Skeletal muscle satellite cell (primary cell): ENCODE measurements around the gene CCDC12.

Experiments used
- H3K27me3 ChIP-seq: 2 replicates; pipeline ENCODE4 v1.7.0; 2013; ENCODE audit warnings: low read length; ENCODE audit not compliant: control insufficient read depth, insufficient read depth
- H3K36me3 ChIP-seq: 2 replicates; pipeline ENCODE4 v1.7.0; 2013; ENCODE audit warnings: mild to moderate bottlenecking, control low read depth, low read length; ENCODE audit not compliant: insufficient read depth
- H3K4me1 ChIP-seq: 2 replicates; pipeline ENCODE4 v1.7.0; 2013; ENCODE audit warnings: low read length; ENCODE audit not compliant: control insufficient read depth, insufficient read depth
- H3K4me2 ChIP-seq: 2 replicates; pipeline ENCODE4 v1.7.0; 2013; ENCODE audit warnings: mild to moderate bottlenecking, low read length
- H3K4me3 ChIP-seq: 2 replicates; pipeline ENCODE4 v1.7.0; 2013; ENCODE audit warnings: low read length
- H3K9ac ChIP-seq: 2 replicates; pipeline ENCODE4 v1.7.0; 2013; ENCODE audit warnings: mild to moderate bottlenecking, low read depth, low read length, moderate library complexity
- H3K9me3 ChIP-seq: replicated peaks from 2 replicates; pipeline ENCODE4 v1.7.0; 2013; ENCODE audit warnings: mild to moderate bottlenecking, control low read depth, low read length

Gene CCDC12

DNA sequence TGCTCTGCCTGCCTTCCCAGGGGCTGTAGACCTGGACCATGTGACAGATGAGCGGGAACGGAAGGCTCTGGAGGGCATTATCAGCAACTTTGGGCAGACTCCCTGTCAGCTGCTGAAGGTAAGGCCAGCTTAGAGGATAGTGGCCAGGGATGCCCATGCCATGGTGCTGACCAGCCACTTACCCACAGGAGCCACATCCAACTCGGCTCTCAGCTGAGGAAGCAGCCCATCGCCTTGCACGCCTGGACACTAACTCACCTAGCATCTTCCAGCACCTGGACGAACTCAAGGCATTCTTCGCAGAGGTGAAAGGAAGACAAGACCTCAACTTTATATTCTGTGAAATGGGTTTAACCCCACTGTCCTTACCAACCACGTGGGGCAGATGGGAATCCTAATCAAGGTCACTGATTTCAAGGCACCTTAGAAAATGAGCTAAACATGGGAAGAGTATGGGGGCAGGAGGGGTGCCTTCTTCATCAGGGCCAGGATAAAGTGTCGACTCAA is 29.7 kb upstream of the CCDC12 start:
- Histone ChIP-seq H3K4me3 (no peak overlapping the region), H3K4me2 (no peak overlapping the region), H3K4me1 (peaks cover 11% of the 10 kb centered on the region), H3K27me3 (no peaks in the 10 kb centered on the region), H3K9ac (no peak overlapping the region), H3K36me3 (peaks cover 2% of the 10 kb centered on the region), H3K9me3 (no peaks in the 10 kb centered on the region)

GRCh38 chr3:47005212-47006144 is 28.9 kb upstream of the CCDC12 start:
- Histone ChIP-seq H3K9me3 (no peaks in the 10 kb centered on the region), H3K9ac (no peak overlapping the region), H3K36me3 (peaks cover 3% of the 10 kb centered on the region), H3K4me3 (no peak overlapping the region), H3K4me1 (peaks cover 15% of the 10 kb centered on the region), H3K4me2 (no peak overlapping the region), H3K27me3 (no peaks in the 10 kb centered on the region)

DNA sequence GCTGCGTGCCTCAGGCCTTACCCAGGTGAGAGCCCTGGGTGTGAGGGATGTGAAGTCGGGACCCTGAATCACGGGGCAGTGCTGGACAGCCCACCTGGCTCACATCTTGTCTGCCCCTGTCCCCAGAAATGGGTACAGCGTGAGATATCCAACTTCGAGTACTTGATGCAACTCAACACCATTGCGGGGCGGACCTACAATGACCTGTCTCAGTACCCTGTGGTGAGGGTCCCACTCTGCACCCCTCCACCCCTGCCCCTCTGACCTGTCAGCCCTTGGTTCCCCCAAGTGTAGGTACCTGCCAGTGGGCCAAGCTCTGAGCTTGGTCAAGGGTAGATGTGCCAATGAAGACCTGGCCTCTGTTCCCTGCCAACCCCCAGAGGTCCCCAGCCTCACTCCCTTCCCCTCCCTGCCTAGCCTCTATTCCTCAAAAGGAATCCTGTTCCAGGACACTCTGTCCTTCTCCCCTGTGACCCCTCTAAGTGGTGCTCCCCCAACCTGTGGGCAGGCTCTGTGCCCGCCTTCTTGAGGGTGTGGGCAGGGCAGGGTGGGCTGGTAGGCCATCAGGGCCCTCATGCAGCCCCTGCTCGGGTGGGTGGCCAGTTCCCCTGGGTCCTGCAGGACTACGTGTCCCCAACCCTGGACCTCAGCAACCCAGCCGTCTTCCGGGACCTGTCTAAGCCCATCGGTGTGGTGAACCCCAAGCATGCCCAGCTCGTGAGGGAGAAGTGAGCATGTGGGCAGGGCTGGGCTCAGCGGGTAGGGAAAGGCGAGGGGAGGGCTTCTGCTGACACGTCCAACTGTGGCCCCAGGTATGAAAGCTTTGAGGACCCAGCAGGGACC is 28.0 kb upstream of the CCDC12 start:
- H3K4me3 ChIP-seq, result no peak overlapping the region
- no peaks in the 10 kb centered on the region for H3K9me3 ChIP-seq
- H3K9ac ChIP-seq, result no peak overlapping the region
- H3K36me3 ChIP-seq, result peaks cover 3% of the 10 kb centered on the region
- H3K4me1 ChIP-seq, result peaks cover 10% of the 10 kb centered on the region
- H3K27me3 ChIP-seq, result no peaks in the 10 kb centered on the region
- no peak overlapping the region for H3K4me2 ChIP-seq

- Histone ChIP-seq H3K4me2 (no peak overlapping the region), H3K4me3 (no peak overlapping the region), H3K9me3 (no peaks in the 10 kb centered on the region), H3K9ac (no peak overlapping the region), H3K4me1 (peaks cover 8% of the 10 kb centered on the region), H3K36me3 (peaks cover 3% of the 10 kb centered on the region), H3K27me3 (no peaks in the 10 kb centered on the region)
Measured at GRCh38 chr3:47003461-47004368, 27.2 kb upstream of the CCDC12 start.

- peaks cover 3% of the 10 kb centered on the region for H3K36me3 ChIP-seq
- no peaks in the 10 kb centered on the region for H3K27me3 ChIP-seq
- no peak overlapping the region for H3K4me3 ChIP-seq
- no peaks in the 10 kb centered on the region for H3K9me3 ChIP-seq
- no peak overlapping the region for H3K4me2 ChIP-seq
- H3K9ac ChIP-seq, result no peak overlapping the region
- H3K4me1 ChIP-seq, result peaks cover 8% of the 10 kb centered on the region
Measured at GRCh38 chr3:47003056-47003410, 26.5 kb upstream of the CCDC12 start.

DNA sequence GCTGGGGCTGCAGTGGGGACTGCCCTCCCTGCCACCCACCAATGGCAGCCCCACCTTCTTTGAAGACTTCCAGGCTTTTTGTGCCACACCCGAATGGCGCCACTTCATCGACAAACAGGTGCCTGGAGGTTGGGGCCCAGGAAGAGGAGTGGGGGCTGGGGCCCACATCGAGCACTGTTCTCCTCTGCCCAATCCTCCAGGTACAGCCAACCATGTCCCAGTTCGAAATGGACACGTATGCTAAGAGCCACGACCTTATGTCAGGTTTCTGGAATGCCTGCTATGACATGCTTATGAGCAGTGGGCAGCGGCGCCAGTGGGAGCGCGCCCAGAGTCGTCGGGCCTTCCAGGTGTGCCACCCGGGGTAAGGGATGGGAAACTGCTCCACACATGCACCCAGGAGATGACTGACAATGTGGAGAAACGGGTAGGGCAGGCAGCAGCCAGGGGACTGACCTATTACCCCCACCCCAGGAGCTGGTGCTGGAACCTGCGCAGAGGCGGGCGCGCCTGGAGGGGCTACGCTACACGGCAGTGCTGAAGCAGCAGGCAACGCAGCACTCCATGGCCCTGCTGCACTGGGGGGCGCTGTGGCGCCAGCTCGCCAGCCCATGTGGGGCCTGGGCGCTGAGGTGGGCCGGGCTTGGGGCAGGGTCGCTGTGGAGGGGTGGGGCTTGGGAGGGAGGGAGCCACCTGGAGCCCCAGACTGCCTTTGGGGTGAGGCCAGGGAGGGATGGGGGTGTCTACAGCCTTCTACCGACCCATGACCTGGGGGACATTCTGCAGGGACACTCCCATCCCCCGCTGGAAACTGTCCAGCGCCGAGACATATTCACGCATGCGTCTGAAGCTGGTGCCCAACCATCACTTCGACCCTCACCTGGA is 25.9 kb upstream of the CCDC12 start:
- H3K9ac ChIP-seq, result no peak overlapping the region

DNA sequence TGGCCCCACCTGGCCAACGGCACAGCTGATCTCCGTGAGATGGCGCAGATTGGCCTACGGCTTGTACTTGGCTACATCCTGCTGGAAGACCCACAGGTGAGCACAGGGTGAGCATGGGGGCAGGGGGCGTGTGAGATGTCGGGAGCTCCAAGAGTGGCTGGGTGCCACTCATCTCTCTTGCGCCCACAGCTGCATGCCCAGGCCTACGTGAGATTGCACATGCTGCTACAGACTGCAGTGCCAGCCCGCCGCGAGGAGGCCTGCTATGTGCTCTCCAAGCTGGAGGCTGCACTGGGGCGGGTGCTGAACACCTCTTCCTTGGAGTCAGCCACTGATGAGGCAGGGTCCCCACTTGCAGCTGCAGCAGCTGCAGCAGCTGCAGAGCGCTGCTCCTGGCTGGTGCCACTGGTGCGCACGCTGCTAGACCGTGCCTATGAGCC is 25.2 kb upstream of the CCDC12 start:
- Histone ChIP-seq H3K27me3 (no peaks in the 10 kb centered on the region), H3K36me3 (peaks cover 3% of the 10 kb centered on the region), H3K4me1 (peaks cover 8% of the 10 kb centered on the region), H3K4me2 (no peak overlapping the region), H3K9ac (no peak overlapping the region), H3K4me3 (no peak overlapping the region), H3K9me3 (no peaks in the 10 kb centered on the region)

More for the DNA sequence above, 25.9 kb upstream of the CCDC12 start:
- Histone ChIP-seq H3K36me3 (peaks cover 3% of the 10 kb centered on the region), H3K27me3 (no peaks in the 10 kb centered on the region), H3K4me2 (no peak overlapping the region), H3K4me1 (peaks cover 8% of the 10 kb centered on the region), H3K4me3 (no peak overlapping the region), H3K9me3 (no peaks in the 10 kb centered on the region)

DNA sequence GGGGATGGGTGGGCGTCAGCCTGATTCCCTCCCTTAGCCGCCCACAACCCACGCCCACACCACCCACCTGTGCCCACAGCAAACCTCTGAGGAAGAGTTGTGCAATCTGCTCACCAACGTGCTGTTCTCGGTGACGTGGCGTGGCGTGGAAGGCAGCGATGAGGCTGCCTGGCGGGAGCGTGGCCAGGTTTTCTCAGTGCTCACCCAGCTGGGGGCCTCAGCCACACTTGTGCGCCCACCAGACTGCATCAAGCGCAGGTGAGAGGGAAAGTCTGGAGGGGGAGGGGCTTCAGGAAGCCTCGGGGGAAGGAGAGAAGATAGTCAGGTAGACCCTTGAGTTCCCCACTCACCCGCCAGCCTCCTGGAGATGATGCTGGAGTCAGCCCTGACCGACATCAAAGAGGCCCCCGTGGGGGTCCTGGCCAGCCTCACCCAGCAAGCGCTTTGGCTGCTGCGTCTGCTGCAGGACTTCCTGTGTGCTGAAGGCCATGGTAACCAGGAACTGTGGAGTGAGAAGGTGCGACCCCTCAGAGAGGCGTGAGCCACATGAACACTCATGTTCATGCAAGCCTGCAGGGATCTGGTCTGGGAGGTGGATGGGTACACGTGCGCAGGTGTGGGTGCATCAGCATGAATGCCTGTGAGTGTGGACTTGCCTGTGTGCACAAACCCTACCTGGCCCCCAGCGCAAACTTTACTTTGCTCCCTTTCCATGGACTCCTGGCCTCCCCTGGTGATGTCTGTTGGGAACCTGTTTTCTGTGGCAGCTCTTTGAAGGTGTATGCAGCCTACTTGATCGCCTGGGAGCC is 24.6 kb upstream of the CCDC12 start:
- Histone ChIP-seq H3K9me3 (no peaks in the 10 kb centered on the region), H3K36me3 (peaks cover 3% of the 10 kb centered on the region), H3K4me1 (peaks cover 8% of the 10 kb centered on the region), H3K4me3 (no peak overlapping the region), H3K27me3 (no peaks in the 10 kb centered on the region), H3K9ac (no peak overlapping the region), H3K4me2 (no peak overlapping the region)

DNA sequence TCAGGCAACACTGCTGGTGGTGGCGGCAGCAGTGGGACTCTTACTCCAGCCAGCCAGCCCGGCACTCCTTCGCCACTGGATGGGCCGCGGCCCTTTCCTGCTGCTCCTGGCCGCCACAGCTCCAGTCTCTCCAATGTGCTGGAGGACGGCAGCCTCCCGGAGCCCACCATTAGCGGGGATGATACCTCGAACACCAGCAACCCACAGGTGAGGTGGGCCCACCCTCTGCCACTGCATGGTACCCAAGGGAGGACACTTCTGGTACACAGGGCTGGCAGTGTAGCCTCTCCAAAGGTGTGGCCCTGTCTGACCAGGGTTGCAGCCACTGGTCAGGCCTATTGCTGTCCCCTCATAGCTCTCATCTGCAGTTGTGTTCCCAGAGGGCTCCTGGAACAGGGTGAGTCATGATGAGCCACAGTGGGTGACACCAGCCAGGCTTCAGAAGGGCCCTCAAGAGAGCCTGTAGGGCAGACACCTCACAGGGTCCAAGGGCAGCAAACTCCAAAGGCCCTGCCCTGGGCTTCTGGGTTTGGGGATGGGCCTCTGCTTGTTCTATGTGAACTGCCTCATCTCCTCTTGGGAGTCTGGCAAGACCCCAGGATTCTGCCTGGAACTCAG is 23.8 kb upstream of the CCDC12 start:
- Histone ChIP-seq H3K4me2 (no peak overlapping the region), H3K4me1 (peaks cover 8% of the 10 kb centered on the region), H3K9me3 (no peaks in the 10 kb centered on the region), H3K9ac (no peak overlapping the region), H3K36me3 (peaks cover 3% of the 10 kb centered on the region), H3K27me3 (no peaks in the 10 kb centered on the region), H3K4me3 (no peak overlapping the region)
